ENCODE measurements around the gene STRN.

- TF ChIP-seq BHLHE40 (IDR thresholded peaks at IDR 0.05; ENCODE audit: borderline replicate concordance) (no peak), FOXM1 (IDR thresholded peaks at IDR 0.05; ENCODE audit: borderline replicate concordance) (no peak)
Measured at GRCh38 chr2:36960773-36961172, 5.6 kb downstream of the STRN start.
